HCT116 (cell line): ENCODE measurements around the gene SELL. TPM values are rescaled to one million over a fixed set of nuclear protein-coding genes. Genes with fewer than 3 reads are reported as not detected.

Source experiments
- ATAC-seq: fragments of 200-7000 bp; cut with Tn5 transposase; 2 replicates; pipeline ENCODE4 v1.9.1; 2020; ENCODE audit warnings: mild to moderate bottlenecking, moderate library complexity
- BruUV-seq: library from RNA; stranded (reverse); fragments of 400-500 nt; replicated peaks from 2 replicates; lab custom pipeline; 2021; lab: Mats Ljungman, UMichigan
- CTCF ChIA-PET: fragments of 300-600 bp; sonication (Branson Sonifier 250); formaldehyde crosslinking; loops from one replicate; lab custom pipeline; 2021; ENCODE audit warnings: antibody characterized with exemption; lab: Charles Lee
- POLR2A ChIA-PET: fragments of 300-600, 350-600 bp; sonication (Branson Sonifier 250); formaldehyde crosslinking; loops from one replicate; lab custom pipeline; 2021; ENCODE audit warnings: antibody characterized with exemption; lab: Charles Lee
- RAD21 ChIA-PET, 2 experiments: fragments of 300-600 bp; sonication (Branson Sonifier 250); formaldehyde crosslinking; loops; one replicate each; lab custom pipeline; 2023; ENCODE audit warnings: low total read pairs in 2 of 2; ENCODE audit not compliant: uncharacterized antibody in 2 of 2, unreplicated experiment in 2 of 2, low non-redundant PET in 1 of 2; lab: Charles Lee
- DNase-seq: peaks from one replicate; pipeline ENCODE4 v3.0.0-alpha.2; 2010; ENCODE audit warnings: low read depth, low spot score
- H2AFZ ChIP-seq: fragments of 200-600 bp; shearing (Covaris generic), sonication (generic); 2 replicates; pipeline ENCODE4 v1.6.1; 2017; ENCODE audit warnings: low read depth, mixed run types, mixed read lengths, antibody characterized with exemption, low read length; ENCODE audit not compliant: poor library complexity, severe bottlenecking
- H3K27ac ChIP-seq: 2 replicates; pipeline ENCODE4 v1.5.1; 2012; ENCODE audit warnings: low read depth, low read length
- H3K27me3 ChIP-seq: fragments of 200-600 bp; sonication (generic); 2 replicates; pipeline ENCODE4 v1.6.1; 2016; ENCODE audit warnings: mixed run types, low read length, mixed read lengths; ENCODE audit not compliant: insufficient read depth
- H3K36me3 ChIP-seq, 2 experiments: fragments of 200-500 bp in 1 of 2; fragments of 200-600 bp in 1 of 2; sonication (Bioruptor generic) in 1 of 2; sonication (generic) in 1 of 2; 2 replicates each; pipeline versions ENCODE4 v1.5.1 to v1.6.1; 2014 to 2016; ENCODE audit warnings: low read length in 2 of 2, inconsistent platforms in 1 of 2, mixed read lengths in 1 of 2, mixed run types in 1 of 2; ENCODE audit not compliant: insufficient read depth in 2 of 2, control insufficient read depth in 1 of 2
- H3K4me1 ChIP-seq, 2 experiments: fragments of 200-600 bp in 1 of 2; sonication (generic) in 1 of 2; 2 replicates each; pipeline versions ENCODE4 v1.5.1 to v1.6.1; 2012 to 2017; ENCODE audit warnings: low read length in 2 of 2, inconsistent platforms in 1 of 2, mild to moderate bottlenecking in 1 of 2, mixed read lengths in 1 of 2, mixed run types in 1 of 2, moderate library complexity in 1 of 2; ENCODE audit not compliant: insufficient read depth in 2 of 2, control insufficient read depth in 1 of 2
- H3K4me2 ChIP-seq: fragments of 200-600 bp; sonication (generic); 2 replicates; pipeline ENCODE4 v1.6.1; 2017; ENCODE audit warnings: mixed run types, low read length, mixed read lengths
- H3K4me3 ChIP-seq, 2 experiments: fragments of 200-600 bp in 1 of 2; sonication (generic) in 1 of 2; replicated peaks in 1 of 2; 2 replicates each; pipeline ENCODE4 v1.5.1; 2011 to 2016; ENCODE audit warnings: low read length in 2 of 2, control low read depth in 1 of 2, low read depth in 1 of 2, mild to moderate bottlenecking in 1 of 2, mixed read lengths in 1 of 2, mixed run types in 1 of 2
- H3K79me2 ChIP-seq: fragments of 200-600 bp; sonication (generic); 2 replicates; pipeline ENCODE4 v1.6.1; 2017; ENCODE audit warnings: mild to moderate bottlenecking, mixed run types, low read length, moderate library complexity, mixed read lengths; ENCODE audit not compliant: insufficient read depth
- H3K9ac ChIP-seq: fragments of 200-600 bp; sonication (generic); 2 replicates; pipeline ENCODE4 v1.6.1; 2016; ENCODE audit warnings: low read length, mixed read lengths
- H3K9me2 ChIP-seq: fragments of 200-600 bp; sonication (generic), shearing (Covaris generic); 2 replicates; pipeline ENCODE4 v1.6.1; 2017; ENCODE audit warnings: mixed run types, mild to moderate bottlenecking, moderate library complexity; ENCODE audit not compliant: insufficient read depth
- H3K9me3 ChIP-seq, 2 experiments: fragments of 200-500 bp in 1 of 2; fragments of 200-600 bp in 1 of 2; sonication (Bioruptor generic) in 1 of 2; sonication (generic) in 1 of 2; 2 replicates each; pipeline ENCODE4 v1.6.1; 2014 to 2017; ENCODE audit warnings: low read length in 2 of 2, mixed read lengths in 2 of 2, inconsistent platforms in 1 of 2, low read depth in 1 of 2, mild to moderate bottlenecking in 1 of 2, mixed run types in 1 of 2, moderate library complexity in 1 of 2; ENCODE audit not compliant: control insufficient read depth in 1 of 2, insufficient read depth in 1 of 2
- H4K20me1 ChIP-seq: fragments of 200-600 bp; sonication (generic), shearing (Covaris generic); 2 replicates; pipeline ENCODE4 v1.6.1; 2017; ENCODE audit warnings: mixed run types, mild to moderate bottlenecking, moderate library complexity; ENCODE audit not compliant: insufficient read depth
- ATF3 ChIP-seq: IDR thresholded peaks from 2 replicates; pipeline ENCODE4 v1.6.1; 2012
- CEBPB ChIP-seq: IDR thresholded peaks from 2 replicates; pipeline ENCODE4 v1.6.1; 2012; ENCODE audit warnings: low read depth
- CTCF ChIP-seq, 3 experiments: fragments of 200-600 bp in 1 of 3; sonication (generic) in 1 of 3; IDR thresholded peaks in 2 of 3; conservative IDR thresholded peaks in 1 of 3; 2 replicates each; pipeline ENCODE4 v1.5.1; 2012 to 2017; ENCODE audit warnings: low read depth in 2 of 3, low read length in 2 of 3, antibody characterized with exemption in 1 of 3, borderline replicate concordance in 1 of 3, control low read depth in 1 of 3, mild to moderate bottlenecking in 1 of 3, mixed read lengths in 1 of 3, mixed run types in 1 of 3, moderate library complexity in 1 of 3; ENCODE audit not compliant: insufficient read depth in 1 of 3
- EGR1 ChIP-seq: IDR thresholded peaks from 2 replicates; pipeline ENCODE4 v1.6.1; 2012; ENCODE audit warnings: low read depth
- ELF1 ChIP-seq: IDR thresholded peaks from 2 replicates; pipeline ENCODE4 v1.6.1; 2012; ENCODE audit warnings: low read depth, borderline replicate concordance
- EZH2 ChIP-seq: fragments of 200-600 bp; sonication (generic); IDR thresholded peaks from 2 replicates; pipeline ENCODE4 v1.6.1; 2017; ENCODE audit warnings: antibody characterized with exemption, mixed run types
- EZH2phosphoT487 ChIP-seq: fragments of 200-600 bp; IDR thresholded peaks from 2 replicates; pipeline ENCODE4 v1.6.1; 2018; ENCODE audit warnings: antibody characterized with exemption, borderline replicate concordance
- POLR2AphosphoS5 ChIP-seq: IDR thresholded peaks from 2 replicates; pipeline ENCODE4 v1.6.1; 2011; ENCODE audit warnings: mild to moderate bottlenecking, low read depth, low read length, moderate library complexity
- RAD21 ChIP-seq: IDR thresholded peaks from 2 replicates; pipeline ENCODE4 v1.6.1; 2012; ENCODE audit warnings: low read depth, mild to moderate bottlenecking
- REST ChIP-seq: IDR thresholded peaks from 2 replicates; pipeline ENCODE4 v1.6.1; 2012; ENCODE audit warnings: low read depth
- SIN3A ChIP-seq: IDR thresholded peaks from 2 replicates; pipeline ENCODE4 v1.6.1; 2012; ENCODE audit warnings: low read depth
- SP1 ChIP-seq: IDR thresholded peaks from 2 replicates; pipeline ENCODE4 v1.6.1; 2012; ENCODE audit warnings: low read depth
- intact Hi-C: fragments of 100-400 bp; cut with micrococcal nuclease; formaldehyde crosslinking; loops from 2 replicates; pipeline ENCODE4 v1.10.0; 2022
- total RNA-seq: library from RNA; stranded (reverse); gene quantifications from one replicate; pipeline ENCODE4 v1.2.1, GENCODE V29; 2021; ENCODE audit not compliant: unreplicated experiment

SELL gene
- total RNA-seq, 1 experiment from 2014 or later = 4.1 TPM

- TF ChIP-seq ELF1 (no peak), EGR1 (no peak), POLR2AphosphoS5 (no peak), EZH2phosphoT487 (no peak), REST (no peak), SIN3A (no peak), ATF3 (no peak), CTCF (IDR thresholded peaks at IDR 0.05 in 2 of 3, conservative IDR thresholded peaks at IDR 0.05 in 1 of 3; ENCODE audit: borderline replicate concordance in 1 of 3, insufficient read depth in 1 of 3, low read depth in 2 of 3, low read length in 2 of 3) (0 out of 6 replicates have a peak, but pooled peaks of 1 of the 3 experiments have one; percentile 12), RAD21 (peak; percentile 41; the same call in 1 of the 2 replicates), EZH2 (no peak), CEBPB (no peak), SP1 (no peak)
- no peak overlapping the region for H3K4me3 ChIP-seq
Observed at GRCh38 chr1:169699707-169700106, 11.7 kb downstream of the SELL start.

More at GRCh38 chr1:169699707-169700106, 11.7 kb downstream of the SELL start:
- no peaks in the 10 kb centered on the region for H3K36me3 ChIP-seq
- no peaks in the 10 kb centered on the region for H3K4me1 ChIP-seq
- H3K9me3 ChIP-seq = no peaks in the 10 kb centered on the region
- H3K9me2 ChIP-seq = no peaks in the 10 kb centered on the region
- H3K27ac ChIP-seq = no peak overlapping the region
- RAD21 ChIA-PET = no interaction called here
- CTCF ChIA-PET = interaction anchor here (1.0 to 1.2 kb wide), 2 partner anchors 12 kb away, joined by 3 to 4 read pairs; no protein-coding TSS in a partner anchor
- H3K79me2 ChIP-seq = no peaks in the 10 kb centered on the region
- no TSS peak for BruUV-seq
- H2AFZ ChIP-seq = no peak overlapping the region
- no peaks in the 10 kb centered on the region for H4K20me1 ChIP-seq
- no peaks in the 10 kb centered on the region for H3K27me3 ChIP-seq
- ATAC-seq (no peak), DNase-seq (no peak)
- H3K4me2 ChIP-seq = no peak overlapping the region
- POLR2A ChIA-PET = no interaction called here
- intact Hi-C loops = no loop called here
- no peak overlapping the region for H3K9ac ChIP-seq
